Measurements from ENCODE around the gene PBX4.

Gene PBX4

DNA sequence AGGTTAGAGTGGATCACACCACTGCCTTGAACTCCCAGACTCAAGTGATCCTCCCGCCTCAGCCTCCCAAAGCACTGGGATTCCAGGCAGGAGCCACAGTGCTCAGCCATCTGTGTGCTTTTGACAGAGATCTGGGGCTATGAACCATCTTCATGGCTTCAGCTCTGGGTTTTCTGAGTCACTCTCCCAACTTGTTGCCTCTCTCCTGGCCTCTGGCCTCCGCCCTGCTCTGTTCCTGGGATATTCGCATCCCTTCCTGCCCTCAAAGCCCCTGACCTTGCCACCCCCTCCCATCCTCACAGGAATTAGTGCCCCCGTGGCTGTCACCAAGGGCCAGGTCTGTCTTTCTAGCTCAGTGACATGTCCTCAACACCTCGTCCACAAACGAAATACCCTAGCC is 30.7 kb upstream of the PBX4 start:
- no peak for DNase-seq (ENCODE audit: extremely low read depth, low read depth)
- H3K4me3 ChIP-seq (replicated peaks; ENCODE audit: low read depth, low read length): no peak overlapping the region
- TF ChIP-seq, protein P1, sequence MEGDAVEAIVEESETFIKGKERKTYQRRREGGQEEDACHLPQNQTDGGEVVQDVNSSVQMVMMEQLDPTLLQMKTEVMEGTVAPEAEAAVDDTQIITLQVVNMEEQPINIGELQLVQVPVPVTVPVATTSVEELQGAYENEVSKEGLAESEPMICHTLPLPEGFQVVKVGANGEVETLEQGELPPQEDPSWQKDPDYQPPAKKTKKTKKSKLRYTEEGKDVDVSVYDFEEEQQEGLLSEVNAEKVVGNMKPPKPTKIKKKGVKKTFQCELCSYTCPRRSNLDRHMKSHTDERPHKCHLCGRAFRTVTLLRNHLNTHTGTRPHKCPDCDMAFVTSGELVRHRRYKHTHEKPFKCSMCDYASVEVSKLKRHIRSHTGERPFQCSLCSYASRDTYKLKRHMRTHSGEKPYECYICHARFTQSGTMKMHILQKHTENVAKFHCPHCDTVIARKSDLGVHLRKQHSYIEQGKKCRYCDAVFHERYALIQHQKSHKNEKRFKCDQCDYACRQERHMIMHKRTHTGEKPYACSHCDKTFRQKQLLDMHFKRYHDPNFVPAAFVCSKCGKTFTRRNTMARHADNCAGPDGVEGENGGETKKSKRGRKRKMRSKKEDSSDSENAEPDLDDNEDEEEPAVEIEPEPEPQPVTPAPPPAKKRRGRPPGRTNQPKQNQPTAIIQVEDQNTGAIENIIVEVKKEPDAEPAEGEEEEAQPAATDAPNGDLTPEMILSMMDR (IDR thresholded peaks at IDR 0.05; ENCODE audit: low read depth, low read length, missing control alignments): no peak

DNA sequence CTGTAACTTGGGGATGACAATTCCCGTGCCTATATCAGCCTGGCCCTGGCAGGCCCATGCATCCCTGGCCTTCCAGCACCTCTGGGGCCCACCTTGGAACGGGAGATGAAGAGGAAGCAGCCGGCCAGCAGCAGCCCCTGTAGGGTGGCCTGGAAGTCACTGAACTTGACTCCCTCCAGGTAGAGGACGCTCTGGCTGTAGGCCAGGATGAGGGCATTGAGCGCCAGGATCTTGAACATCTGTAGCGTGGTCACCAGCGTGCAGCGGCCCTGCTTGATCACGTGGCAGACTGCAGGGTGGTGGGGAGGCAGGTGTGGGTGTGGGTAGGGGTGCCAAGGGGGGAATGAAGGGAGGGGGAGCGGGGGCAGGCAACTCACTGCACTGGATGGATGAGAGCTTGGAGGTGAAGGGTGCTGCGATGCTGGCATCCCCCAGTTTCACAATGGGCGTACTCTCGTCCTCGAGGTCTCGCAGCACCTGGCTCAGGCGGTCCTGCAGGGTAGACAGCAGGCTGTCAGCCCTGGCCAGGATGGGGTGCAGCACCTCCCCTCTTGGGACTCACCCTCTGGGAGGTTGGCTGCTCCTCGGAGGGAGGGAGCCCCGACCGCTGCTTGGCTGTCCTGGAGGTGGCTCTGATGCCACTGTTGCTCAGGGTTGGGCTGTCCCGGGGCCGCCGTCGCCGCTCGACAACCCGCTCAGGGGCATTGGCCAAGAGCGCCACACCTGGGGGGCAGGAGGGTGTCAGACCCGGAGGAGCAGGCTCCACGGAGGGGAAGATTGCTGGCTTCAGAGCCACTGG is 28.7 kb upstream of the PBX4 start:
- TF ChIP-seq, protein P1 (IDR thresholded peaks at IDR 0.05; ENCODE audit: low read depth, low read length, missing control alignments): no peak
- no peak overlapping the region for H3K4me3 ChIP-seq (replicated peaks; ENCODE audit: low read depth, low read length)
- DNase-seq (ENCODE audit: extremely low read depth, low read depth): no peak

DNA sequence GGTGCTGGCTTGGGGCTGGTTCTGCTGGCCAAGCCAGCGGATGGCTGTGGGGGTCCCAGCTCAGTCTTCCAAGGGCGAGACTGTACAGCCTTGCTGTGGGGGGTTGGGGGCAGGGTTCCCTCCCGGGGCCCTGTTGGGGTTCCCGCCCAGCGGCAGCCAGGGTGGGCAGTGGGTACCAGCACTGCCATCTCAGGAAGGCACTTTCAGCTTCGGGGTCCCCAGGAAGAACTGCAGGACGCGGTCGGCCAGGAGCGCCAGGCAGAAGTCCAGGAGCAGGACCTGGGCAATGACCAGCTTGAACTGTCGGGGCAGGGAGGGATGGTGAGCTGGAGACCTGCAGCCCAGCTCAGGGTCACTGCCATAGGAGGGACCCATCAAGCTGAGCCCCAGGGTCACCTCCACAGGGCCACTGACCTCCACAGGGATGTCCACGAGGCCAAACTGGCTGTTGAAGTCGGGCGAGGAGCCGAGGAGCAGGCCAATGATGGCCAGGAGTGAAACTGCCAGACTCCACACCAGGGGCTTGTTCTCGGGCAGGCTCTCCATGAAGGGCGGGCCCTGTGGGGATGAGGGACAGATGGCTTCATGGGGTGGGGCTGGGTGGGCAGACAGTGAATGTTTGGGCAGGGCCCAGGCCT is 26.9 kb upstream of the PBX4 start:
- TF ChIP-seq, protein P1 (IDR thresholded peaks at IDR 0.05; ENCODE audit: low read depth, low read length, missing control alignments): no peak
- no peak overlapping the region for H3K4me3 ChIP-seq (replicated peaks; ENCODE audit: low read depth, low read length)
- no peak for DNase-seq (ENCODE audit: extremely low read depth, low read depth)

DNA sequence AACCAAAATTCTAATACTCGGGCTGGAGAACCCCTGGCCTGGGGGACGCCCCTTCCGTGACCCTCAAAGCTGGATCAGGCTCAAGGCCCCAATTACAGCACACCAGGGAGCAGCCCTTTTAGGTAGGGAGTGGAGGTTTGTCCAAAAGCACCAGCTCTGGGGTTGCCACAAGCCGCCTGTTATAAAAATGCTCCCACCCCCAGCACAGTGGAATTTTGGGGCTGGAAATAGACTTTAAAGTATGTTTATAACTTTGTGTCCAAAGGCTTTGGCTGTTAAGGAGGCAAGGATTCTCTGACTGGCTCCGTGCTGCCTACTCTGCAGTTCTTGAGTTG is 25.5 kb upstream of the PBX4 start:
- peak overlapping the region; percentile 82 for H3K4me3 ChIP-seq (replicated peaks; ENCODE audit: low read depth, low read length)
- no peak for DNase-seq (ENCODE audit: extremely low read depth, low read depth)
- TF ChIP-seq, protein P1 (IDR thresholded peaks at IDR 0.05; ENCODE audit: low read depth, low read length, missing control alignments): no peak

DNA sequence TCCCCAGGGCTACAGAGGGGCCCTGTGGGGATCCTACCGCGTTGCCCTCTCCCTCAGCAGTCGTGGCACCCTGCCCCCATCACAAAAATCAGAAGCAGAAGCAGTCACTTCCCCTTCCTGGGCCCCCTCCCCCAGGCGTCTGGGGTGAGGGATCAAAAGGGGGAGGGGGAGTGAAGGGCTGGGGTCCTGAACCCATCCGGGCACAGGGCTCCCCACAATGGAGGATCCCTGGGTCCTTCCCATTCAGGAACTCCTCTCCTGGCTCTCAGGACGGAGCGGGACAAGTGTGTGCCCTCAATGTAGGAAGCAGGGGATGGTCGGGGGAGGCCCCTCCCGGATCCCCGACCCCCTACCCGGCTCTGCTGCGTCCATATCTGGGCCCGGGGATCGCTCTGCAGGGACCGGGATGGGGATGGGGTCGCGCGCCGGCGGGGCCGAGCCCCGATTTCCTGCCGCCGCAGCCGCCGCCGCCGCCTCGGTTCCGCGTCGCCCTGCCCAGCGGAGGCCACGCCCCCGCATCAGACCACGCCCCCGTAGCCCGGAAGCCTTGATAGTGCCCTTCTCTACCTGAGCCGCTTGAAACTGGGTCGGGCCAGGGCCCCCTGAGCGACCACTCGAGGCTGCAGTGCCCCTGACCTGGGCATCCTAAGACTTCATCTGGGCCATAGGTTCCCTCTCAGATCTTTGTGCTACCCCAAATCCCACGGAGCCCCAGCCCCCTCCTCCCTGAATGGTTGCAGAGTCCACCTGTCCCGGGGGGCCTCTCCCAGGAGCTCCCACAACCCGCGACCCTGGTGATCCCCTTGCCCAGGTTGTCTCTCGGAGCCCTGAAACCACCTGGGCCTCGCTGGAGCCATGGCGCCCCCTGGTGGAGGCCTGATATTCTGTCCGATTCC is 24.9 kb upstream of the PBX4 start, which contains the start of gene GMIP:
Gene GMIP (minus strand): TSS at position 500 of the 896 bp plus-strand sequence. CDS start 128 bp downstream, at position 372.
- DNase-seq (ENCODE audit: extremely low read depth, low read depth): no peak
- H3K4me3 ChIP-seq (replicated peaks; ENCODE audit: low read depth, low read length): peak within 1 kb of the TSS; percentile 82
- TF ChIP-seq, protein P1 (IDR thresholded peaks at IDR 0.05; ENCODE audit: low read depth, low read length, missing control alignments): peak; percentile 87

DNA sequence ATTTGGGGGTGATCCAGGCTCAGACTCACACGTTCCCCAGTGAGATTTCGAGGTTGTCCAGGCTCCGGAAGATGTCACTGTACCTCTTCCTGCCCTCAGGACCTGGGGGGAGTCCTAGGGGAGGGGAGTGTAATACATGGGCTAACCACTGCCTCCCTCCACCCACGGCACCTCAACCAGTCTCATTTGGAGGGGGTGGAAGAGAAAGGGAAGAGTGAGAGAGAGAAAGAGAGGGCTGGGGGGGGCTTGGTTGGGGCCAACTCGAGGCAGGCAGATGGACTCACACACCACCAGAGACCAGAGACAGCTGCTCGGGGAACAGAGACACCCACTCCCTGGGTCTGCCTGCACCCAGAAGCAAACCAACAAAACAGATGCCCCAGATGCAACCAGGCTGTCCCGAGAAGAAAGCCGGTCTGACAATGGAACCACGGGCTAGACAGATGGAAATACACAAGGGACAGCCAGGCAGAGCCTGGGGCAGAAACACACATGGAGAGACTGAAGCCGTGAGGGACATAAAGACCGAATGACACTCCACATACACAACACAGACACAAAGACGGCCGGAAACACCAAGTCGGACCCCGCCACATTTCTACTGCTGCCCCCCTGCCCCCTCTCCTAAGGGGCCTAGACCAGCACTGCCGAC is 24.1 kb upstream of the PBX4 start:
- peak overlapping the region; percentile 82 for H3K4me3 ChIP-seq (replicated peaks; ENCODE audit: low read depth, low read length)
- TF ChIP-seq, protein P1 (IDR thresholded peaks at IDR 0.05; ENCODE audit: low read depth, low read length, missing control alignments): no peak
- DNase-seq (ENCODE audit: extremely low read depth, low read depth): no peak
